WTC11 (cell line): ENCODE measurements around the gene SMYD3.

Experiments used
- CTCF ChIP-seq: fragments of 200-600 bp; IDR thresholded peaks from 2 replicates; pipeline ENCODE4 v1.8.0; 2022; ENCODE audit warnings: antibody characterized with exemption
- HMGXB4 ChIP-seq: sonication (generic); formaldehyde crosslinking; IDR thresholded peaks from 2 replicates; pipeline ENCODE4 v1.8.1; 2023; ENCODE audit warnings: mild to moderate bottlenecking, moderate library complexity, missing genetic modification reagents
- IRF1 ChIP-seq: sonication (generic); formaldehyde crosslinking; IDR thresholded peaks from 2 replicates; pipeline ENCODE4 v1.8.0; 2023; ENCODE audit warnings: missing genetic modification reagents
- NFYB ChIP-seq: sonication (generic); formaldehyde crosslinking; conservative IDR thresholded peaks from 2 replicates; pipeline ENCODE4 v1.8.0; 2022; ENCODE audit warnings: low read depth, missing genetic modification reagents
- USF1 ChIP-seq: sonication (generic); formaldehyde crosslinking; IDR thresholded peaks from 2 replicates; pipeline ENCODE4 v1.8.0; 2022; ENCODE audit warnings: mild to moderate bottlenecking, missing genetic modification reagents
- ZBTB43 ChIP-seq: sonication (generic); formaldehyde crosslinking; IDR thresholded peaks from 2 replicates; pipeline ENCODE4 v1.8.1; 2023; ENCODE audit warnings: mild to moderate bottlenecking, missing genetic modification reagents
- ZNF396 ChIP-seq: fragments of 250-450 bp; sonication (Bioruptor Pico); IDR thresholded peaks from 2 replicates; pipeline ENCODE4 v1.8.0; 2021; ENCODE audit warnings: mild to moderate bottlenecking, moderate library complexity, borderline replicate concordance
- ZNF532 ChIP-seq: fragments of 250-450 bp; sonication (Bioruptor Pico); IDR thresholded peaks from 2 replicates; pipeline ENCODE4 v1.9.0; 2021; ENCODE audit warnings: mild to moderate bottlenecking, borderline replicate concordance

- TF ChIP-seq IRF1 = no peak
- no peak for TF ChIP-seq CTCF
- no peak for TF ChIP-seq HMGXB4 (CRISPR knock-in tag)
- no peak for TF ChIP-seq NFYB (CRISPR knock-in tag)
- TF ChIP-seq USF1 (CRISPR knock-in tag) = no peak
- no peak for TF ChIP-seq ZNF532
- no peak for TF ChIP-seq ZNF396
- TF ChIP-seq ZBTB43 (CRISPR knock-in tag) = no peak
Observed at GRCh38 chr1:246448373-246448772, 58.7 kb downstream of the SMYD3 start.
